AG09309 (cell line): ENCODE results near the gene VILL.

Experiments
- DNase-seq: peaks from one replicate; pipeline ENCODE4 v3.0.0-alpha.2; 2010; ENCODE audit warnings: low read depth
- H3K4me3 ChIP-seq: 2 replicates; pipeline ENCODE4 v1.5.1; 2011; ENCODE audit warnings: mild to moderate bottlenecking, low read depth, low read length, moderate library complexity; ENCODE audit not compliant: control insufficient read depth
- CTCF ChIP-seq: IDR thresholded peaks from 2 replicates; pipeline ENCODE4 v1.5.1; 2011; ENCODE audit warnings: mild to moderate bottlenecking, low read depth, low read length, inconsistent platforms; ENCODE audit not compliant: insufficient read depth, control insufficient read depth; ENCODE audit errors: missing control alignments

The VILL gene

DNA sequence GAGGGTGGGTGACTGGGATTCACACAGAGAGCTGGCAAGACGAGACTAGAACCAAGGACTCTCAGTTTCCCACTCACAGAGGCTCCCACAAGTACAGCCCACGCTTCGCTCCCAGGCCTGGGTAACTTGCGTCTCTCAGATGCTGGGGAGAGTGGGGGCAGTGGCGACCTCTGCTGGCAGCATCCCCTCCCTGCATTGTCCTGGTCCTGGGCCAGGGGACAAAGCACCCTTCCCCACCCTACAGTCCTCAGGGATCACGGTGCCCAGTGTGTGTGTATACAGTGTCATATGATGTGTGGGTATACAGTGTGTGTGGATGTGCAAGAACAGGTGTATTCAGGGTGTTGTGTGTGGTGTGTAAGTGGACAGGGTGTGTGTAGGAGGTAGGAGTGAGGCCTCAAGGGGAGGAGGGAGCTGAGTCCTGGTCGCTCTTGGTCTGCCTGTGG is 12.8 kb downstream of the VILL start:
- peak; percentile 87 for TF ChIP-seq CTCF
- DNase-seq, result no peak
- H3K4me3 ChIP-seq, result no peak overlapping the region

DNA sequence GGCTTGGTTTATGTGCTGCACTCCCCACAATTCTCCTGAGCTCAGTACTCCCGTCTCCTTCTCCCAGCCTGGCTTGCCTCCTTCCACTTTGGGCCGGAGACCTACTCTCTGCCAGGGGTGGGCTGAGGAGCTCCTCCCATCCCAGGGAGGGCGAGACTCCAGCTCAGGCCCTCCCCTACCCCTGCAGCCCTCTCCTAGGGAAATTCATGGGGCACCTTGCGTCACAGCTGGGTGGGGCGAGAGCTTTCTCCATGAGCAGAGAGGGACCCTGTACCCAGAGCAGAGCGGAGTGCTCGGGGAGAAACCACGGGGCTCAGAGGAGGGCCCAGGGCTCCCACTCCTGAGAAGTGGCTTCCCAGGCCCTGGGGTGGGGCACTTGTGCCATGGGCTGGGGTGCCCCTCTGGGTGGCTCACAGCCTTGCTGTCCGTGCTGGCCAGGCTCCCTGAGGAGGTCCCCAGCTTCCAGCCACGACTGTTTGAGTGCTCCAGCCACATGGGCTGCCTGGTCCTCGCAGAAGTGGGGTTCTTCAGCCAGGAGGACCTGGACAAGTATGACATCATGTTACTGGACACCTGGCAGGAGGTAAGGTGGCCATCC is 13.3 kb downstream of the VILL start:
- no peak overlapping the region for H3K4me3 ChIP-seq
- TF ChIP-seq CTCF, result no peak
- no peak for DNase-seq

DNA sequence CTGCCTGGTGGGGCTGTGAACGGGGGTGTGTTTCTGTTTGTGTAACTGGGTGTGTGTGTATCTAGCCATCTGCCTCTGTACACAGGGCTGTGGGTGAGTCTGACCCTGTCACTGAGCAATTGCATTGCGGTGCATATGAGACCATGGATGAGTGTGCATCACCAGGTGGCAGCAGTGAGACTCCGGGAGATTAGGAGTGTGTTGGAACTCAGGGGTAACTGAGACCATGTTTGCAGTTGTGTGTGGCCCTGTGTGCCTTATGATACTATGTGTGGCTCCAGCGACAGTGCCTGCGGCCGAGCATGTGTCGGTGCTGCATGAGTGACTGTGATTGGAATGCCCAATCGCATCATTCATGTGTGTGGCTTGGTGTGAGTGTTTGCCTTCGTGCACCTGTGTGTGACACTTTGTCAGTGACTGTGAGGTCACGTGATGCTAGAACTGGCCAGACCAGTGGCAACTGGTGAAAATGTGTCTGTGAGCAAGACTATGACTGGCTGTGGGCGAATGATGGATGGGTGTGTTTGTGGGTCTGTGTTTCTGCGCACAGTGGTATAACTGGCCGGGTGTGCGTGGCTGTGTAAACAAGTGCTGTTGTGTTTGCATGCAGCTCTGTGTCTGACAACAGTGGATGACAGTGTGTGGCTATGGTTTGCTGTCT is 14.0 kb downstream of the VILL start:
- TF ChIP-seq CTCF, result peak; percentile 82
- no peak overlapping the region for H3K4me3 ChIP-seq
- no peak for DNase-seq

- no peak for DNase-seq
- no peak overlapping the region for H3K4me3 ChIP-seq
- no peak for TF ChIP-seq CTCF
Measured at GRCh38 chr3:38005076-38006020, 14.8 kb downstream of the VILL start.

DNA sequence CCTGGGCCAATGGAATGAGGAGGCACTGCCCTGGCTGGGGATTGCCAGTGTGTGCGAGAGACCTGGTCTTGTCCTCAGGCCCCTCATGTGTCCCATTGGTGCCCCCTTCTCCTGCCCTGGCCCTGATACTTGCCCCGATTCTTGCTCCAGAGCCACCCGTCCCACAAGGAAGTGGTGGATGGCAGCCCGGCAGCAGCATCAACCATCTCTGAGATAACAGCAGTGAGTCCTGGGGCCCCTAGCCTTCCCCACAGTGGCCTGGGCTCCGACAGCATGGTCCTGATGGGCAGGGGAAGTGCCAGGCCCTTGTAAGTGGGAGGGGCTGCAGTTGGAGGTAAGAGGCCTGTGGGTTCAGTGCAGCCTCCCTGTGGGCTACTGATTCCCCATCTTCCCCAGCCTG is 15.4 kb downstream of the VILL start:
- no peak for DNase-seq
- H3K4me3 ChIP-seq, result no peak overlapping the region
- TF ChIP-seq CTCF, result no peak

- no peak for DNase-seq
- TF ChIP-seq CTCF, result no peak
- no peak overlapping the region for H3K4me3 ChIP-seq
Measured at GRCh38 chr3:38006445-38006995, 15.9 kb downstream of the VILL start.
